GM18498 (cell line): ENCODE data around the gene FAM171A1.
"Not testable (repeated sequence)": the region's sequence is repeated elsewhere in the genome, so short reads cannot be mapped to it uniquely, and the experiment has no call there.

Experiments used
- ATAC-seq: cut with Tn5 transposase; IDR thresholded peaks from one replicate; pipeline ENCODE4 v1.9.1; 2021; ENCODE audit warnings: mild to moderate bottlenecking, moderate library complexity; ENCODE audit not compliant: unreplicated experiment

Gene FAM171A1

DNA sequence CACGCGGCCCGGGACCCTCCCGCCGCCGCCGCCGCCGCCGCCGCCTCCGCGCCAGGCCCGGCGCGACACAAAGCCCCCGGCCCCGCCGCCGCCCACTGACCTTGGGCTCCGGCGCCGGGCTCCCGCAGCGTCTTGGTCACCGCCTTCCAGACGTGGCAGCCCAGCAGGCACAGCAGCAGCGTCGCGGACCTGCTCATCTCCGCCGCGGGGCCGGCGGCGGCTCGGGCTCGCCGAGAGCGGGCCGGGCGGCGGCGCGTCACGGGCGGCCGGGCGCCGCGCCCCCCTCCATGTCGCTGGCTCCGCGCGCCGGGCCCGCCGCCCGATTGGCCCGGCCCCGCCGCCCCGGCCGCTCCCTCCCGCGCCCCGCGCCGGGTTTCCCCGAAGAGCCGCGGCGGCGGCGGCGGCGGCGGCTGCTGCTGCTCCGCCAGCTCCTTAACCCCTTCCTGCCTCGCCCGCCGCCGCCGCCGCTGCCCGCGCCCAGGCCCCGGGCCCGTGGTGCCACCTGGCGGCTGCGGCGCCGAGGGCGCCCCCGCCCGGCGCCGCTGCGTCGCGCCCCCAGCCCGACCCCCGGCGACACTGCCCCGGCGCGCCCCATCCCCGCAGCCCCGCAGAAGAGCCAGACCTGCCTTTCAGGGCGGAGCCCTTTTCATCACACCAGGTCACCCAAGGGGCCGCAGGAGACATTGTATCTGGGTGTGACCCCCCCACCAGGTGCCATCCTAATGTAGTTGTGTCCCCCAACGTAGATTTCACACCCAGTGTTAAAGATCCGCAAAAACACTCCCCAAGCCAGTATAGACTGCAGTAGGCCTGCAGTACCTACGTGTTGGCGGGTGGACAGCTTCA lies at the start of gene FAM171A1:
FAM171A1 (minus strand) TSS at position 434 of the 846 bp plus-strand sequence; CDS start at position 197, 237 bp downstream.
- peak; percentile 64 for ATAC-seq

DNA sequence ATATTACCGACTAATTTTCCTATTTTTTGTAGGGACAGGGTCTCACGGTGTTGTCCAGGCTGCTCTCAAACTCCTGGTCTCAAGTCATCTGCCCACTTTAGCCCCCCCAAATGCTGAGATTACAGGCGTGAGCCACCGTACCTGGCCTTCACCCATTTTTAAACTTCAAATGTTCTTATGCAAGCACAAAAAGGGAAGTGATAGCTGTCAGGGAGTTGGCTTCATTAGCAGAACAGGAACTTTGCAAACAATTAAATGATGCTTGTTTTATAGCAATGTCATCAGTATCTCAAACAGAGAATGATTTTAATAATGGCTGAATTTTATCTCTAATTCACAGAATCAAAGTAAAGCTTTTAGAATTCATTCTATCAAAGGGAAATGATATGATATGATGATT lies 49.8 kb upstream of the FAM171A1 start:
- ATAC-seq = no peak

DNA sequence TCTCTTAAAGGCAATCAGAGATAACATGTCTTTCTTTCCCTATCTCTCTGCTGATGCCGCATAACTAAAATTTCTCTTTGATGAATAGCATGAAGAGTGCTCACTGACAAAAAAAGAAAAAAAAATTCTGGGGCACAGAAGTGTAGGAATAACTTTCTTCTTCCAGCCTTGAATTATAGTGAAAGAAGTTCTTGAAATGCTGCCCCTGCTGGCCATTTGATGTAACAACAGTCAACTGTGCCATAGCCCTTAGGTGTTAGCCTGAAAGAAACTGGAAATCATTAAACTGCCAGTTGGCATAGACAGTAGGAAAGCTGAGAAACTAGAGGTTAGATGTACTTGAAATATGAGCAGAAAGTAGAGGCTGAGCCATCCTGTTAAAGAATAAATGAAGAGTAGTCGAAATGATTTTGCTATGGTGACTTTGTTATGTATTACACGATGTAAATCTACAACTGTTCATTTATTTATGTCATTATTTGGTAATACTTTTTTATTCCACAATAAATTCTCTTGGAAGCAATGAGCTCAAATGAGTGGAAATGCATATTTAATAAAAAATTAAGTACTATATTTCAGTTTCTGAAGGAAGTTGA lies 48.3 kb upstream of the FAM171A1 start:
- ATAC-seq = peak; percentile 47

DNA sequence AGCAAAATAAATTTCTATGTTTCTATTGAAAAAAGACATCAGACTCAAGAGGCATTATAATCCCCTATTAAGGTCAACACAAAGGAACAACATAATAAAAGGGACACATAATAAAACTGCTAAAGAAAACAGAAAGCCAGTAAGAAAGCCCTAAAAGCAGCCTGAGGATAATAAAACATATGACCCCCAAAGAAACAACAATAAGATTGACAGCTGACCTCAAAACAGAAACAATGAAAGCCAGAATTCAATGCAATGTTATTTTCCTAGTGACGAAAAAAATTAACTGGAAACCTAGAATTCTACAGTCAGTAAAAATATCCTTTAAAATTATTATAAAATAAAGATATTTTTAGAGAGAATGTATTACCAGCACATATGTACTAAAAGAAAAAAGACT lies 44.9 kb upstream of the FAM171A1 start:
- no peak for ATAC-seq

DNA sequence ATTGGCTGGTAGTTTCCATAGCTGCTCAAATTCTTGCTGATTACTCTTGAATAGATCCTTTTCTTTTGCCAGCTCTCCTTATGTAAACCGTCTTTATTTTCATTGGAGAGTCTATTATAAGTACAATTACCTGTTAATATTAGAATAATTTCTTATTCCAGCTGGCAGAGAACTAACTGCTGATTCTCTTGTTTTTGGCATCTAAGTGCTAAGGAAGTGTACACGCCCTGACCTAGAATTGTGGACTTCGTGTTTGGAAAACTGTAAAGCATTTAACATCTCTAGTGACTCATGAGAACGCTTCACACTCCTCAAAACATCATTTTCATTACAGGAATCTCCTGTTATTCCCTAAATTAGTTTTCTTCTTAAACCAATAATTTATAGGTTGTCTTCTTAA lies 39.9 kb upstream of the FAM171A1 start:
- no peak for ATAC-seq

DNA sequence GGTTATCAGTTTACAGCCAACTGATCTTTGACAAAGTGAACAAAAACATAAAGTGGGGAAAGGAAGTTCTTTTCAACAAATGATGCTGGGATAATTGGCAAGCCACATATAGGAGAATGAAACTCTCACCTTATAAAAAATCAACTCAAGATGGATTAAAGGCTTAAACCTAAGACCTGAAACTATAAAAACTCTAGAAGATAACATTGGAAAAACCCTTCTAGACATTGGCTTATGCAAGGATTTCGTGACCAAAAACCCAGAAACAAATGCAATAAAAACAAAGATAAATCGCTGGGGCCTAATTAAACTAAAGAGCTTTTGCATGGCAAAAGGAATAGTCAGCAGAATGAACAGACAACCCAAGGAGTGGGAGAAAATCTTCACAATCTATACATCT lies 38.3 kb upstream of the FAM171A1 start:
- not testable (repeated sequence) for ATAC-seq

DNA sequence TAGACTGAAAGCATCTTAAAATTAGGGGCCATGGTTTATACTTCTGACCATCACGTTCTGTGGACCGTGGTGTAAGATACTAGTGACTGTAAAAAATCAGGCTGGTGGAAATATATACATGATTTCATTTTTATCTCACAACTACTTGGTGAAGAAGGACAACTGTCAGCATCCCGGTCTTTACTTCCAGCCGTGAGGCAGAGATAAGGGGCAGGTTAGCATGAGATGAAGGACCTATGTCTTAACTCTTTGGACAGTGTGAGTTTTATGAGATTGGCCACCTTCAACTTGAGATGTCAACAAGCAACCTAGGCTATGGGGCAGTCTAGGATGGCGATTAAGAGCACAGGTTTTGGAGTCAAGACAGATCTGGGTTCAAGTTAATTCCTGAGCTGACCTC lies 37.5 kb upstream of the FAM171A1 start:
- no peak for ATAC-seq

DNA sequence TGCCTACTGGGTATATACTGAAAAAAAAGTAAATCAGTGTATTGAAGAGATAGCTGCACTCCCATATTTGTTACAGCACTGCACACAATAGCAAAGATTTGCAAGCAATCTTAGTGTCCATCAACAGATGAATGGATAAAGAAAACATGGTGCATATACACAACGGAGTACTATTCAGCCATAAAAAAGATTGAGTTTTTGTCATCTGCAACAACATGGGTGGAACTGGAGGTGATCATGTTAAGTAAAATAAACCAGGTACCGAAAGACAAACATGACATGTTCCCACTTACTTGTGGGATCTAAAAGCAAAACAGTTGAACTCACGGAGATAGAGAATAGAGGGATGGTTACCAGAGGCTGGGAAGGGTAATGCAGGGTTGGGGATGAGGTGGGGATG lies 34.2 kb upstream of the FAM171A1 start:
- no peak for ATAC-seq

DNA sequence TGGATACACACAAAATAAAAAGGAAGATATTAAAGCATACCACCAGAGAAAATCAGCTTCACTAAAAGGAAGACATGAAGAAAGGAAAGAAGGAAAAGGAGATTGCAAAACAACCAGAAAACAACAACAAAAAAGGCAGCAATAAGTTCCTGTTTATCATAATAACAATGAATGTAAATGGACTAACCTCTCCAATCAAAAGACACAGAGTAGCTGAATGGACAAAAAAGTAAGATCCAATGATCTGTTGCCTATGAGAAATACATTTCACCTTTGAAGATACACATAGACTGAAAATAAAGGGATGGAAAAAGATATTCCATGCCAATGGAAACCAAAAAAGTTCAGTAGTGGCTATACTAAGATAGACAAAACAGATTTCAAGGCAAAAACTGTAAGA lies 30.3 kb upstream of the FAM171A1 start:
- no peak for ATAC-seq

DNA sequence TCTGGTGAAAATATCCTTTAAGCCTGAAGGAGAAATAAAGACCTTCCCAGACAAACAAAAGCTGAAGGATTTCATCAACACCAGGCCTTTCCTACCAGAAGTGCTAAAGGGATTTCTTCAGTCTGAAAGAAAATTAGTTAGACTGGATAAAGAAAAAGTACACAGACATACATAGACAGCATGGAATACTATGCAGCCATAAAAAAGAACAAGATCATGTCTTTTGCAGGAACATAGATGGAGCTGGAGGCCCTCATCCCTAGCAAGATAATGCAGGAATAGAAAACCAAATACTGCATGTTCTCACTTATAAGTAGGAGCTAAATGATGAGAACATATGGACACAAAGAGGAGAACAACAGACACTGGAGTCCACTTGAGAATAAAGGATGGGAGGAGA lies 29.4 kb upstream of the FAM171A1 start:
- not testable (repeated sequence) for ATAC-seq

DNA sequence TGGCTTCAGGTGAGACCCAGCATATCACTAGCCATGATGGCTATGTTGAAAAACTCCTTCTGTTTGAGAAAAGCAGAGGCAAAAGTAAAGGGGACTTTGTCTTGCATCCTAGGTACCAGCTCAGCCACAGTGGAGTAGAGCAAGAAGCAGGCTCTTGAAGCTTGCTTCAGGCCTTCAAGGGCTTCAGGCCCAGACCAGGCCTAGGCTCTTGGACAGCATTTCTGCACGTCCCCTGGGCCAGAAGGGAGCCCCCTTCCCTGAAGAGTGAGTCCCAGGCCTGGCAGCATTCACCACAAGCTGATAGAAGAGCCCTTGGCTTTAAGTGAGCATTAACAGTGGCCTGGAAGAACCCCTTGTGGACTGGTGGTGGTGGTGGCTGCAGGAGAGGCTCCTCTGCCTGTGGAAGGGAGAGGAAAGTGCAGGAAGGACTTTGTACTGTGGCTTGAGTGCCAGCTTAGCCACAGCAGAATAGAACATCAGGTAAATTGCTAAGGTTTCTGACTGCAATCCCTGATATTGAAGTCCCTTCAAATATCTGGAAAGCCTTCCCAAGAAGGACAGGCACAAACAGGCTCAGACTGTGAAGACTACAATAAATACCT lies 28.1 kb upstream of the FAM171A1 start:
- ATAC-seq = no peak

DNA sequence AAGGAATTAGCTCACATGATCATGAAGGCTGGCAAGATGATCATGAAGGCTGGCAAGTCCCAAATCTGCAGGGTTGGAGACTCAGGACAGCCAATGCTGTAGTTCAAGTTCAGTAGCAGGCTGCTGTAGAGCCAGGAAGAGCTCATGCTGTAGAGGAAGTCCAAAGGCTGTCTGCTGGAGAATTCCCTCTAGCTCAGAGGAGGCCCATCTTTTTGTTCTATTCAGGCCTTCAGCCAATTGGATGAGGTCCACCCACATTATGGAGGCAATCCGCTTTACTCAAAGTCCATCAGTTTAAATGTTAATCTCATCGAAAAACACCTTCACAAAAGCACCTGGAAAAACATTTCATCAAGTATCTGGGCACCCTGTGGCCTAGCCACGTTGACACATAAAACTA lies 24.8 kb upstream of the FAM171A1 start:
- ATAC-seq = no peak

DNA sequence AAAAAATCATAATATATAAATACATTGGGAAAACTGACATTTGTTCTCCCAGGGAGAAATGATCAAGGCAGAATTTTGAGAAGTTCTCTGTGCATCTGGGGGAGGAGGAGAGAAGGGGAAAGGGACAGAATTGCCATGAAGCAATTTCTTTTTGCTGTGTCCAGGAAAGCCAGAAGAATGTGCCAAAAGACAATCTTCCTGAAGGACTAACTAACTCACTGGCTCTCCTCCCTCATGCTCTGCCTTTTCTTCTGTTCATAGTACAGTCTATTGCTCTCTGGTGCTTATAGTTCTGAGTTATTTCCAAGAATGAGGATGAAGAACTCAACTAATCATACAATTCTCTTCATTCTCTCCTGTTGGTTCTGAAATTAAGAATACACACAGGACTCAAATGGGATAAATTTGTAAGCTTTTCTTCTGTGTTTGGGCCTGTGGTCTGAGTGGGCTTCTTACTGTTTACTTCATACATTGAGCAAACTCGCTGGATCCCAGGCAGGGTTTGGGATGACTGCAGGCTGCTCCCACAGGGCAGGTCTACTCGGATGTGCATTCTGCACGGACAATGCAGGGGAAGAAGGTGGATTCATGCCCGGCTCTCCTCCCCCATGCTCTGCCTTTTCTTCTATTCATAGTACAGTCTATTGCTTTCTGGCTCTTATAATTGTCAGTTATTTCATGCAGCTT lies 22.2 kb upstream of the FAM171A1 start:
- no peak for ATAC-seq

DNA sequence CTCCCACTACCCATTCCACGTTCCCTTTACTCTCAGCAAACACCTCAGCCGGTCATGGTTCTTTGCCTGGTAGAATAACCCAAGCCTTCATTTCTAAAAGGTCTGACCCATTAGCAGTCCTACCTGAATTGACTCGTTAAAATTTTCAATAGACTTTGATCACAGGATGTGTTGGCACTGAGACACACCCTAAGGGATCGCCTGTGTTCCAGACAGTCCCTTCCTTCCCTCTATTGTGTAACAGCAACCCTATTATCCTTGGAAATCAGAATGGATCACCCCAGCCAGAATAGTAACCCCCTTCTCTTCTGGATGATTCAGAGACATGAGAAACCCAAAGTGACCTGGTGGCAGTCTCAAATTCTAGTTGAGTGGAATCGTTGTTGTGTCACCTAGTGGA lies 20.4 kb upstream of the FAM171A1 start:
- no peak for ATAC-seq

DNA sequence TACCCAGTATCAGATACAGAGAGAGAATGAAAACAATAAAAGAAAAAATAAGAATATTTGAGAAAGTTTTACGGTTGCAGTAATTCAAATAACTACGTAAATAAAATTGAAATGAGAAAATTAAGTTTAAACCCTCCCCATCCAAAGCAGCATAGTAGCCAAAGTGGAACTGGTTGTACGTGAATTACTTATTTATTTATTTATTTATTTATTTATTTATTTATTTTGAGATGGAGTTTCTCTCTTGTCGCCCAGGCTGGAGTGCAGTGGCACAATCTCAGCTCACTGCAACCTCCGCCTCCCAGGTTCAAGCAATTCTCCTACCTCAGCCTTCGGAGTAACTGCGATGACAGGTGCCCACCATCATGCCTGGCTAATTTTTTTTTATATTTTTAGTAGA lies 17.1 kb upstream of the FAM171A1 start:
- ATAC-seq = not testable (repeated sequence)

DNA sequence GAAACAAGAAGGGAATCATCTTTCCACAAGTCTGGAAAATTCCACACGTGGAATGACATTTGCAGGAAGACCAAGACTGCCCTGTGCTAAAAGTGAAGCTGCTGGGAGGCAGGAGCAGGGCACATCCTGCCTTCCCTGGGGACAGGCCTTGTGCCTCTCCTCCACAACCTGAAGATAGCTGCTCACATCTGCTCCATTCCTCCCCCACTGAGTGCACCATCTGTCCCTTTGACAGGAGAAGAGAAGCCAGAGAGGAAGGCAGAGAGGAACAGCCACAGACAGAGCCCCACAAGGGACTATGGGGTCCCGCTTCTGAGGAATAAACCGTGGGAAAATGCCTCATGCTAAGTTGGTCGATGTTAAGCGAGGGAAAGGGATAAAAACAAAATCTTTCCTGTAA lies 15.9 kb upstream of the FAM171A1 start:
- no peak for ATAC-seq

DNA sequence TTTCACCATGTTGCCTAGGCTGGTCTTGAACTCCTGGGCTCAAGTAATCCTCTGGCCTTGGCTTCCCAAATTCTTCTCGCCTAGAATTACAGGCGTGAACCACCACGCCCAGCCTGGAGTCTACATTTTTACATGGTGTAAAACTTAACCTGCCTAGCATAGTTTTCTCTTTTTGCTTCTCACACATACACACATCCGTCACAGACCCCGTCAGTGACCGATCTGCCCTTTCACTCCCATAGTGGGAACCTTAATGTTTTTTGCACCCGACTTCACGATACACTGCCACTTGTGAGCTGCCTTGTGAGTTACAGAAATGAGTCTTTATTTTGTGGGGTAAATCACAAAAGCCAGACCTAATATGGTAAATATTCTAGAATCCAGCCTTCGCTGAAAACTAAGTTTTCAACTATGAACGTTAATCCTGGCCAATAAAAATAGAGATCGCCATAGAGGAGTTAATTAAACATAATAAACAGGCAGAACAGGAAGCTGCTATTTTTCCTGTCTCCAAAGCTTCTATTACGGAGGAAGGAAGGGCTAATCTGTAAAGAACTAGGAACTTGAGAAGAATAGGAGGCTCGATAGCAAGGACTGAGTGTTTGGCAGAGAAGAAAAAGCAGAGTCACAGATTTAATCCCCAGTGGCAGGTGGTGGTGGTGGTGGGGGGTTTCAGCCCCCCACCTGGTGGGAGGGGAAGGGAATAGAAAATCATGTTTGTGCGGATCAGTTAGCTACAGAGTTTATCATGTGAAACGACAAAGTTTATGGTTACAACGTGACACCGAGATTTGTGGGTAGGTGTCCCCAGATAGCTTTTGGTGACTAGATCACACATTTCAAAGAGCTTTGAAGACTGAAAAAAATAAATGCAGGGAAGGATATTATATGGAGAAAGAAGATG lies 14.7 kb upstream of the FAM171A1 start:
- ATAC-seq = no peak

DNA sequence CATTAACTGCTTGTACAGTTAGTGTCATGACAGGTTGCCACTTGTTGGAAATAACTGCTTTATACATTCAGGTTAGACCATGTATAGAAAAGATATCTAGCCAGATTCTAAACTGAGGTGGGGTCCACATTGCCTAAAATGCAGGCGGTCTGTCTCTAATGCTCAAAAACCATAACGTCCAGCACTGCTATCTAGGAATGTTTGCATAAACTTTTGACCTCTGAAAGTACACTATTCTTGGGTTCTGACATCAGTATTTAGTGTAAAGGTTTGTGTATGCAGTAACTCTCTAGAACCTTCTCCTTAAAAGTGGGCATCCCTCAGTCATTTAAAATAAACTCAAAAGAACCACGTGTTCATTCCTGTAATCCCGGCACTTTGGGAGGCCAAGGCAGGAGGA lies 10.3 kb upstream of the FAM171A1 start:
- ATAC-seq = no peak

DNA sequence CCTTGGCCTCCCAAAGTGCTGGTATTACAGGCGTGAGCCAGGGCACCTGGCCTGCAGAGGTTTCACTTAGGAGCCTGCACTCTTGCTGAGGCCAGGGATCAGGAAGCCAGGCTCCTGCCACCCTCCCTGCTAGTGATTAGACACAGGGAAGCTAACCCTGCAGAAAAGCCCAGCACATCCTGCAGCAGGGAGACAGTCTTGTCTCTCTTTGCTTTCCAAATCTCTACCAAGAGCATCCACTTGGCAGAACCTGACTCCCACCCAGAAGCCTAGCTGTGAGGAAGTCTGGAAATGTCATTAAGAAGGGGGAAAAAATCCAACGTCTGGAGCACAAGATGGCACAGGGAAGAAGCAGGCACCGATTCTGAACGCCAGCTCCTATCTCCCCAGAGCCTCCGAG lies 8.0 kb upstream of the FAM171A1 start:
- no peak for ATAC-seq

DNA sequence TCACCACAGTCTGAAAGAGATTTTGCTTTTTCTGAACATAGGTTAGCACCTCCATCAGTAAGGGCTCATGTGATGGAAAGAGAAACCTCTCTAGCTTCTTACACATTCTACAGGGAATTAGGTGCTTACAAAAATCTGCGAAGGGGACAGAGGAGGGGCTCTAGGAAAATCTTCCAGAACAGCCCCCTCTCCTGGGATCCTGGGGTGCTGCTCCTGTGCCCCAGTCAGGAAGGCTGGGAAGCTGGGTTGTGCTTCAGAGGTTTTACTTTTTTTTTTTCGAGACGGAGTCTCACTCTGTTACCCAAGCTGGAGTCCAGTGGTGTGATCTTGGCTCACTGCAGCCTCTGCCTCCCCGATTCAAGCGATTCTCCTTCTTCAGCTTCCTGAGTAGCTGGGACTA lies 7.5 kb upstream of the FAM171A1 start:
- ATAC-seq = no peak

DNA sequence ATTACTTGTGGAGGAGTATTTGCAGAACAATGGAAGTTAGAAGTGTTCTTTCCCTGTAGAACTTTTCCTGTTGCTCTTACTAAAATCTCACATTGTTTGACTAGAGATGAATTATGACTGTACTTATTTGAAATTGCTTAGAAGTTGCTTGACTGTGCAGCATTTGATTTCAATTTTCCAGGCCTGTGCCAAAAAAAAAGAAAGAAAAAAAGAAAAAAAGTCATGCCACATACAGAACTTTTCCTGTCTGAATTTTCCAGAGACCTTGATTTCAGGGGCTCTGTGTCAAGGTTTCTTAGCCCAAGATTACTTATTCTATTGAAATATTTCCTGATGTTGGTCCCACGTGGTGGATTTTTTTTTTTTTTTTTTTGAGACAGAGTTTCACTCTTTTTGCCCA lies 3.5 kb upstream of the FAM171A1 start:
- no peak for ATAC-seq
